LNCaP clone FGC (cell line): ENCODE data around the gene ZCCHC2.

ENCODE experiments used
- DNase-seq: peaks from one replicate; pipeline ENCODE4 v3.0.0-alpha.2; 2011; ENCODE audit warnings: low read depth
- H3K4me3 ChIP-seq: 2 replicates; pipeline ENCODE4 v1.5.1; 2011; ENCODE audit warnings: mild to moderate bottlenecking, low read depth, low read length, control low read depth
- TF ChIP-seq, protein P1 (sequence below): IDR thresholded peaks from 2 replicates; pipeline ENCODE4 v1.5.1; 2012; ENCODE audit warnings: mild to moderate bottlenecking; ENCODE audit not compliant: control insufficient read depth, insufficient read depth; ENCODE audit errors: extremely low read depth

ZCCHC2 gene

DNA sequence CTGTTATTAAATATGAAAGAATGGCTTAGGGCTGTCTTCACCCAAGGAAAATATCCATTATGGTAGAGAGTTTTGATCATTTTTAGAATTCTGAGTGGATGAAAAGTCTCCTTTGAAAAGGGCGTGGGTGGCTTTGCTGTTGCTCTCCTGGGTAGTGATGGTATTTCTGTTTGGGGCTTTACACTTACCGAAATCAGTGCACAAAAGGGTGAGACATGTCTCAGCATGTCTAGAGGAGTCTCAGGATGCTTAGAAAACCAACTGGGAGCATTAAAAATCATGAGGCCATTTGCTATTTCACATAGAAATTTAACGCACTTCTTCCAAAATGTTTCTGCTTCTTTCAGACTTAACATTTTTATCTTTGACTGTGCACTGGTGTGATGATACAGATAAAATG lies 49.6 kb downstream of the ZCCHC2 start:
- H3K4me3 ChIP-seq: no peak overlapping the region
- no peak for DNase-seq
- TF ChIP-seq, protein P1, sequence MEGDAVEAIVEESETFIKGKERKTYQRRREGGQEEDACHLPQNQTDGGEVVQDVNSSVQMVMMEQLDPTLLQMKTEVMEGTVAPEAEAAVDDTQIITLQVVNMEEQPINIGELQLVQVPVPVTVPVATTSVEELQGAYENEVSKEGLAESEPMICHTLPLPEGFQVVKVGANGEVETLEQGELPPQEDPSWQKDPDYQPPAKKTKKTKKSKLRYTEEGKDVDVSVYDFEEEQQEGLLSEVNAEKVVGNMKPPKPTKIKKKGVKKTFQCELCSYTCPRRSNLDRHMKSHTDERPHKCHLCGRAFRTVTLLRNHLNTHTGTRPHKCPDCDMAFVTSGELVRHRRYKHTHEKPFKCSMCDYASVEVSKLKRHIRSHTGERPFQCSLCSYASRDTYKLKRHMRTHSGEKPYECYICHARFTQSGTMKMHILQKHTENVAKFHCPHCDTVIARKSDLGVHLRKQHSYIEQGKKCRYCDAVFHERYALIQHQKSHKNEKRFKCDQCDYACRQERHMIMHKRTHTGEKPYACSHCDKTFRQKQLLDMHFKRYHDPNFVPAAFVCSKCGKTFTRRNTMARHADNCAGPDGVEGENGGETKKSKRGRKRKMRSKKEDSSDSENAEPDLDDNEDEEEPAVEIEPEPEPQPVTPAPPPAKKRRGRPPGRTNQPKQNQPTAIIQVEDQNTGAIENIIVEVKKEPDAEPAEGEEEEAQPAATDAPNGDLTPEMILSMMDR: no peak

DNA sequence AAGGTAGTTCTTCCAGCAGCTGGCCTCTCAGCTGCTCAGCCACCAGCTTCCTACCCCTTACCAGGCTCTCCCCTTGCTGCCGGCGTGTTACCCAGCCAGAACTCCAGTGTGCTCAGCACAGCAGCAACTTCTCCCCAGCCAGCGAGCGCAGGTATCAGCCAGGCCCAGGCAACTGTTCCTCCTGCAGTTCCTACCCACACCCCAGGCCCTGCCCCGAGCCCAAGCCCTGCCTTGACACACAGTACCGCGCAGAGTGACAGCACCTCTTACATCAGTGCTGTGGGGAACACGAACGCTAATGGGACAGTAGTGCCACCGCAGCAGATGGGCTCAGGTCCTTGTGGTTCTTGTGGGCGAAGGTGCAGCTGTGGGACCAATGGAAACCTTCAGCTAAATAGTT lies 52.0 kb downstream of the ZCCHC2 start:
- TF ChIP-seq, protein P1: no peak
- no peak overlapping the region for H3K4me3 ChIP-seq
- no peak for DNase-seq

DNA sequence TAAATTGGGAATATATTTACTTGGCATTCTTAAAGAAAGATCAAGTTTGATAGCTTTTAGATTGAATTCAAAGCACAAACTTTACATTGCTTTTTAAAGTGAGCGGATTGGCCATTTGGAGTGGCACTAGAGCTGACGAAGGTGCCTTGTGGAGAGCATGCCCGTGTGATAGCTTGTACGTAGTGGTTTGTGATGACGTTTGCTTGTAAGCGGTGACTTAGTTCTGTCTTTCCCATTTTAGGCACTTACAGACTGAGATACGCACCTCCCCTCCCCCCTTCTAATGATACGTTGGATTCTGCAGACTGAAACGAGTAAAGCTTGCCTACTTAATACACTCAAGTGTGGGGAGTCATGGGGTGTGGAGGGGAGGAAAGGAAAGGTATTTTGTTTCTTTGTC lies 53.4 kb downstream of the ZCCHC2 start:
- no peak for DNase-seq
- H3K4me3 ChIP-seq: no peak overlapping the region
- TF ChIP-seq, protein P1: no peak

DNA sequence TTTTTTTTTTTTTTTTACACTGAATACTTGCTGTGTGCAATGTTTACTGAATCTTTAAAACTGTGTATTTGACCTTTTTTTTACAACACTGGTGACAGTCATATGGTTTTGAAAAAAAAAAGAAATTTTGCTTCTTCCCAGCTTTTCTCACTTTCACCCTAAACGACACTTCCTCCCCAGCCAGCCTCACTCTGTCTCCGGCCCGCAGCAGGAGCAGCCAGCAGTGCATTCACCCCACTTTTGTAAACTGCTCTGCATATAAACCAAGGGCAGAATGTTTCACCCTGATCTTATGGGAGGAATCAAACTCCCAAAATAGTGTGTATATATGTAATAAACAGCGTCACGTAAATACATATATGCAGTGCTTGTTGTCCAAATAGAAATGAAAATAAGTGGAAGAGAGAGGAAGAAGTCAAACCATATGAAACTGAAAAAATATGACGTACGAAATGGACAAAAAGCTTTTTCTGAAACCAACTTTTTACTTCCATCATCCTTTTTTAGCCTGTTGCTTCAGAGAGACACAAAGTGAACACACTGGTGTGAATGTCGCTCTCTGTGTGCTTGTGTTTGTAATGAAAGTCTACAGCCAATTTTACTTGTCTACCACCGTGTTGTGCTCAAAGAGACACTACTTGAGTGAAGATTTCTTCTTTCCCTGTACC lies 54.2 kb downstream of the ZCCHC2 start:
- DNase-seq: no peak
- no peak overlapping the region for H3K4me3 ChIP-seq
- TF ChIP-seq, protein P1: no peak

DNA sequence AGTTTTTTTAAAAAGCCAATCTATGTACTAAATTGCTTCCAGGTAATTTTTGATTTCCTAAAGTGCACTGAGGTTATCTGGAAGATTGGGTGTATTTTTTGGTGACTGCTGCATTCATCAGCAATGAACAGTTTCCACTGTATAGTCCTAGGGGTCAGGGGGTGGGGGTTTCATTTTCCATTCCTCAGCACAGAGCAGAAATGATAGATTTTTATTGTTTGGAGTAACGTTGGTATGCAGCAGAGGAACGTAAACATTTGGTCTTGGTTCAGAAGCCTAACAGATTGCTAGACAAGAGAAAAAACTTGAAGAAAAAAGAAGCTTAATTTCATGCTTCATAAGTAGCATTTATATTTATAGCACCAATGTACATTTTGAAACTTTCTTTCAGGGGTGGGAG lies 54.9 kb downstream of the ZCCHC2 start:
- TF ChIP-seq, protein P1: no peak
- DNase-seq: no peak
- H3K4me3 ChIP-seq: no peak overlapping the region

DNA sequence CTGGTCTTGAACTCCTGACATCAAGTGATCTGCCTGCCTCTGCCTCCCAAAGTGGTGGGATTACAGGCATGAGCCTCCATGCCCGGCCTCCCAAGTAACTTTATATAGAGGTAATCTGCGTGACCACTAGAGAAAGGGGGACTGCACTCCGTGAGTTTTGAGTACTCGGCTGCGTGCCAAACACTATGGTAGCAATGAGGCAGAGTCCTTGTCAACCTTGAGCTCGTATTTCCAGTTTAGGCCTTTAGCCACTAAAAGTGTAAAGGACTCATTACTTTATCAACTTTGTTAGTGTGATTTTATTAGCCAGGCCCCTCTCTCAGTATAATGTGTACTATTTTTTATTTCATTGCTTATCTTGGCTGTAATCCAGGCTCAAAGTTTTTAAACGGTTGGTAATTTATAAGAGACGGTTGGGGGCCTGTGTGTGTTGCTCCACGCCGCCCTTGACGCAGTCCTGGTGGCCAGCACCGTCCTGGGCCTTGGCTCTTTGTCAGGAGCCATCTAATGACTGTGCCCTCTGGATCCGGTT lies 56.2 kb downstream of the ZCCHC2 start:
- H3K4me3 ChIP-seq: no peak overlapping the region
- no peak for DNase-seq
- TF ChIP-seq, protein P1: no peak

DNA sequence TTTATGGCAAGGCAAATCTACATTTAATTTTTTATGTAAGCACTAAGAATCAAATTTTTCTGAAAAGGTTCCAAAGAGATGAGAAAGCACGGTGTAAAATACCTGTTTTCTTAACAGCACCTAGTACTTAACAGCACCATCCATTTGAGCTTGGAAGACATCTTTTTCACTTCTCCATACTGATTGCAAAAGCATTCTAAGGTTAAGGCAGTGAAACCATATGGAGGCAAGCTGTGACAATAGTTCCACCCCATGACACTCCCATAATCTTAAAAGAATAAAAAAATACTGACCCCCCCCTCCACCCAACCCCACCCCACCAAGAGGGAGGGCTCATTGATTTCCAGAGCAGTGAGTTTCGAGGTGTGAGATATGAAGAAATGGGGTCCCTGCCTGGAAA lies 60.6 kb downstream of the ZCCHC2 start:
- H3K4me3 ChIP-seq: no peak overlapping the region
- TF ChIP-seq, protein P1: no peak
- no peak for DNase-seq
